HFF-Myc (cell line): ENCODE measurements around the gene LSM7.
"Not testable (repeated sequence)": the region's sequence is repeated elsewhere in the genome, so short reads cannot be mapped to it uniquely, and the experiment has no call there.

Experiments used
- DNase-seq: peaks from one replicate; pipeline ENCODE4 v3.0.0-alpha.2; 2011; ENCODE audit warnings: low read depth; ENCODE audit errors: extremely low read depth
- H3K4me3 ChIP-seq: replicated peaks from 2 replicates; pipeline ENCODE4 v1.5.1; 2011; ENCODE audit warnings: low read depth, mild to moderate bottlenecking, control low read depth, low read length
- CTCF ChIP-seq: IDR thresholded peaks from 2 replicates; pipeline ENCODE4 v1.5.1; 2012; ENCODE audit warnings: mild to moderate bottlenecking, low read depth, low read length, control low read depth; ENCODE audit errors: missing control alignments

The LSM7 gene

GRCh38 chr19:2288338-2288817 lies 40.0 kb downstream of the LSM7 start:
- TF ChIP-seq CTCF, result no peak
- no peak for DNase-seq
- H3K4me3 ChIP-seq, result no peak overlapping the region

GRCh38 chr19:2287585-2288337 lies 40.6 kb downstream of the LSM7 start:
- DNase-seq, result no peak
- no peak overlapping the region for H3K4me3 ChIP-seq
- no peak for TF ChIP-seq CTCF

GRCh38 chr19:2286402-2287140 lies 41.8 kb downstream of the LSM7 start:
- DNase-seq, result no peak

GRCh38 chr19:2283835-2284507 lies 44.4 kb downstream of the LSM7 start:
- TF ChIP-seq CTCF, result no peak
- H3K4me3 ChIP-seq, result no peak overlapping the region
- no peak for DNase-seq

More at GRCh38 chr19:2286402-2287140, 41.8 kb downstream of the LSM7 start:
- no peak overlapping the region for H3K4me3 ChIP-seq
- no peak for TF ChIP-seq CTCF

- no peak overlapping the region for H3K4me3 ChIP-seq
- DNase-seq, result no peak
- no peak for TF ChIP-seq CTCF
Measured at GRCh38 chr19:2282862-2283237, 45.5 kb downstream of the LSM7 start.

GRCh38 chr19:2282062-2282861 lies 46.1 kb downstream of the LSM7 start, which contains the start of gene PEAK3:
Gene PEAK3 (minus strand): TSS chr19:2282175. CDS start chr19:2280931, 1,244 bp downstream.
- no peak for DNase-seq
- no peak for TF ChIP-seq CTCF
- peak within 1 kb of the TSS; percentile 22 for H3K4me3 ChIP-seq

- not testable (repeated sequence) for DNase-seq
- H3K4me3 ChIP-seq, result peak overlapping the region; percentile 22
Measured at GRCh38 chr19:2281265-2282061, 46.9 kb downstream of the LSM7 start.
